Stimulated activated CD4-positive, alpha-beta T cell treated with anti-CD3 and anti-CD28 coated beads, TNF-alpha, amount 100 ng/mL, for 48 hours (primary cell): ENCODE results near the gene LRRTM3.

Source experiments
- DNase-seq, 3 donors: peaks; one replicate each; pipeline ENCODE4 v3.0.0-alpha.2; 2020; ENCODE audit warnings: low read depth in 3 of 3

Gene LRRTM3

GRCh38 chr10:67017218-67017617 is 91.4 kb downstream of the LRRTM3 start:
- no peak for DNase-seq

GRCh38 chr10:67022099-67022498 is 96.3 kb downstream of the LRRTM3 start:
- no peak for DNase-seq

GRCh38 chr10:67033878-67034277 is 108.0 kb downstream of the LRRTM3 start:
- DNase-seq = no peak

- DNase-seq = no peak
Observed at GRCh38 chr10:67036808-67037207, 111.0 kb downstream of the LRRTM3 start.

GRCh38 chr10:67043041-67043440 is 117.2 kb downstream of the LRRTM3 start:
- no peak for DNase-seq

GRCh38 chr10:67045404-67045803 is 119.6 kb downstream of the LRRTM3 start:
- no peak for DNase-seq

- DNase-seq = no peak
Observed at GRCh38 chr10:67046507-67046906, 120.7 kb downstream of the LRRTM3 start.

GRCh38 chr10:67049988-67050387 is 124.2 kb downstream of the LRRTM3 start:
- DNase-seq = no peak

GRCh38 chr10:67050415-67050814 is 124.6 kb downstream of the LRRTM3 start:
- DNase-seq = no peak

- DNase-seq = no peak
Observed at GRCh38 chr10:67072654-67073053, 146.8 kb downstream of the LRRTM3 start.

- no peak for DNase-seq
Observed at GRCh38 chr10:67075491-67075971, 149.7 kb downstream of the LRRTM3 start.

GRCh38 chr10:67076144-67076543 is 150.3 kb downstream of the LRRTM3 start:
- DNase-seq = no peak

- no peak for DNase-seq
Observed at GRCh38 chr10:67077376-67077775, 151.5 kb downstream of the LRRTM3 start.

- no peak for DNase-seq
Observed at GRCh38 chr10:67079126-67079525, 153.3 kb downstream of the LRRTM3 start.

- no peak for DNase-seq
Observed at GRCh38 chr10:67086327-67087134, 160.7 kb downstream of the LRRTM3 start.

- DNase-seq = no peak
Observed at GRCh38 chr10:67087135-67087425, 161.2 kb downstream of the LRRTM3 start.

- no peak for DNase-seq
Observed at GRCh38 chr10:67088036-67088435, 162.2 kb downstream of the LRRTM3 start.

GRCh38 chr10:67095531-67095930 is 169.7 kb downstream of the LRRTM3 start:
- DNase-seq = no peak

- no peak for DNase-seq
Observed at GRCh38 chr10:67098461-67098860, 172.6 kb downstream of the LRRTM3 start.

- no peak for DNase-seq
Observed at GRCh38 chr10:67100951-67101350, 175.1 kb downstream of the LRRTM3 start.

GRCh38 chr10:67107670-67108069 is 181.8 kb downstream of the LRRTM3 start:
- no peak for DNase-seq

- DNase-seq = no peak
Observed at GRCh38 chr10:67110286-67110685, 184.4 kb downstream of the LRRTM3 start.

GRCh38 chr10:67112765-67113164 is 186.9 kb downstream of the LRRTM3 start:
- DNase-seq = no peak

GRCh38 chr10:67114945-67115344 is 189.1 kb downstream of the LRRTM3 start:
- DNase-seq = no peak
